ENCODE measurements around the gene MUC5AC.

- TF ChIP-seq FOXK1 (CRISPR knock-in tag; IDR thresholded peaks at IDR 0.05) = no peak
- TF ChIP-seq ZNF396 (CRISPR knock-in tag; IDR thresholded peaks at IDR 0.05; ENCODE audit: borderline replicate concordance) = no peak
- no peak for TF ChIP-seq CTCF (IDR thresholded peaks at IDR 0.05)
- TF ChIP-seq PRDM15 (CRISPR knock-in tag; IDR thresholded peaks at IDR 0.05) = no peak
- TF ChIP-seq CREB1 (CRISPR knock-in tag; IDR thresholded peaks at IDR 0.05) = no peak
- no peak for TF ChIP-seq SP1 (CRISPR knock-in tag; conservative IDR thresholded peaks at IDR 0.05)
- TF ChIP-seq MAX (CRISPR knock-in tag; IDR thresholded peaks at IDR 0.05) = no peak
- TF ChIP-seq HMGXB4 (CRISPR knock-in tag; IDR thresholded peaks at IDR 0.05) = no peak
These were observed 33.8 kb upstream of the MUC5AC start for GRCh38 chr11:1123970-1124369.
